HCT116 (cell line): ENCODE data around the gene TCEAL3. TPM values are rescaled to one million over a fixed set of nuclear protein-coding genes. Genes with fewer than 3 reads are reported as not detected.
"Not testable (repeated sequence)": the region's sequence is repeated elsewhere in the genome, so short reads cannot be mapped to it uniquely, and the experiment has no call there.

ENCODE experiments used
- ATAC-seq: fragments of 200-7000 bp; cut with Tn5 transposase; 2 replicates; pipeline ENCODE4 v1.9.1; 2020; ENCODE audit warnings: mild to moderate bottlenecking, moderate library complexity
- BruUV-seq: library from RNA; stranded (reverse); fragments of 400-500 nt; replicated peaks from 2 replicates; lab custom pipeline; 2021; lab: Mats Ljungman, UMichigan
- CTCF ChIA-PET: fragments of 300-600 bp; sonication (Branson Sonifier 250); formaldehyde crosslinking; loops from one replicate; lab custom pipeline; 2021; ENCODE audit warnings: antibody characterized with exemption; lab: Charles Lee
- POLR2A ChIA-PET: fragments of 300-600, 350-600 bp; sonication (Branson Sonifier 250); formaldehyde crosslinking; loops from one replicate; lab custom pipeline; 2021; ENCODE audit warnings: antibody characterized with exemption; lab: Charles Lee
- RAD21 ChIA-PET, 2 experiments: fragments of 300-600 bp; sonication (Branson Sonifier 250); formaldehyde crosslinking; loops; one replicate each; lab custom pipeline; 2023; ENCODE audit warnings: low total read pairs in 2 of 2; ENCODE audit not compliant: uncharacterized antibody in 2 of 2, unreplicated experiment in 2 of 2, low non-redundant PET in 1 of 2; lab: Charles Lee
- DNase-seq: peaks from one replicate; pipeline ENCODE4 v3.0.0-alpha.2; 2010; ENCODE audit warnings: low read depth, low spot score
- H2AFZ ChIP-seq: fragments of 200-600 bp; shearing (Covaris generic), sonication (generic); 2 replicates; pipeline ENCODE4 v1.6.1; 2017; ENCODE audit warnings: low read depth, mixed run types, mixed read lengths, antibody characterized with exemption, low read length; ENCODE audit not compliant: poor library complexity, severe bottlenecking
- H3K27ac ChIP-seq: 2 replicates; pipeline ENCODE4 v1.5.1; 2012; ENCODE audit warnings: low read depth, low read length
- H3K27me3 ChIP-seq: fragments of 200-600 bp; sonication (generic); 2 replicates; pipeline ENCODE4 v1.6.1; 2016; ENCODE audit warnings: mixed run types, low read length, mixed read lengths; ENCODE audit not compliant: insufficient read depth
- H3K36me3 ChIP-seq, 2 experiments: fragments of 200-500 bp in 1 of 2; fragments of 200-600 bp in 1 of 2; sonication (Bioruptor generic) in 1 of 2; sonication (generic) in 1 of 2; 2 replicates each; pipeline versions ENCODE4 v1.5.1 to v1.6.1; 2014 to 2016; ENCODE audit warnings: low read length in 2 of 2, inconsistent platforms in 1 of 2, mixed read lengths in 1 of 2, mixed run types in 1 of 2; ENCODE audit not compliant: insufficient read depth in 2 of 2, control insufficient read depth in 1 of 2
- H3K4me1 ChIP-seq, 2 experiments: fragments of 200-600 bp in 1 of 2; sonication (generic) in 1 of 2; 2 replicates each; pipeline versions ENCODE4 v1.5.1 to v1.6.1; 2012 to 2017; ENCODE audit warnings: low read length in 2 of 2, inconsistent platforms in 1 of 2, mild to moderate bottlenecking in 1 of 2, mixed read lengths in 1 of 2, mixed run types in 1 of 2, moderate library complexity in 1 of 2; ENCODE audit not compliant: insufficient read depth in 2 of 2, control insufficient read depth in 1 of 2
- H3K4me2 ChIP-seq: fragments of 200-600 bp; sonication (generic); 2 replicates; pipeline ENCODE4 v1.6.1; 2017; ENCODE audit warnings: mixed run types, low read length, mixed read lengths
- H3K4me3 ChIP-seq, 2 experiments: fragments of 200-600 bp in 1 of 2; sonication (generic) in 1 of 2; replicated peaks in 1 of 2; 2 replicates each; pipeline ENCODE4 v1.5.1; 2011 to 2016; ENCODE audit warnings: low read length in 2 of 2, control low read depth in 1 of 2, low read depth in 1 of 2, mild to moderate bottlenecking in 1 of 2, mixed read lengths in 1 of 2, mixed run types in 1 of 2
- H3K79me2 ChIP-seq: fragments of 200-600 bp; sonication (generic); 2 replicates; pipeline ENCODE4 v1.6.1; 2017; ENCODE audit warnings: mild to moderate bottlenecking, mixed run types, low read length, moderate library complexity, mixed read lengths; ENCODE audit not compliant: insufficient read depth
- H3K9ac ChIP-seq: fragments of 200-600 bp; sonication (generic); 2 replicates; pipeline ENCODE4 v1.6.1; 2016; ENCODE audit warnings: low read length, mixed read lengths
- H3K9me2 ChIP-seq: fragments of 200-600 bp; sonication (generic), shearing (Covaris generic); 2 replicates; pipeline ENCODE4 v1.6.1; 2017; ENCODE audit warnings: mixed run types, mild to moderate bottlenecking, moderate library complexity; ENCODE audit not compliant: insufficient read depth
- H3K9me3 ChIP-seq, 2 experiments: fragments of 200-500 bp in 1 of 2; fragments of 200-600 bp in 1 of 2; sonication (Bioruptor generic) in 1 of 2; sonication (generic) in 1 of 2; 2 replicates each; pipeline ENCODE4 v1.6.1; 2014 to 2017; ENCODE audit warnings: low read length in 2 of 2, mixed read lengths in 2 of 2, inconsistent platforms in 1 of 2, low read depth in 1 of 2, mild to moderate bottlenecking in 1 of 2, mixed run types in 1 of 2, moderate library complexity in 1 of 2; ENCODE audit not compliant: control insufficient read depth in 1 of 2, insufficient read depth in 1 of 2
- H4K20me1 ChIP-seq: fragments of 200-600 bp; sonication (generic), shearing (Covaris generic); 2 replicates; pipeline ENCODE4 v1.6.1; 2017; ENCODE audit warnings: mixed run types, mild to moderate bottlenecking, moderate library complexity; ENCODE audit not compliant: insufficient read depth
- ELF1 ChIP-seq: IDR thresholded peaks from 2 replicates; pipeline ENCODE4 v1.6.1; 2012; ENCODE audit warnings: low read depth, borderline replicate concordance
- FOSL1 ChIP-seq: IDR thresholded peaks from 2 replicates; pipeline ENCODE4 v1.6.1; 2012; ENCODE audit warnings: low read depth
- SP1 ChIP-seq: IDR thresholded peaks from 2 replicates; pipeline ENCODE4 v1.6.1; 2012; ENCODE audit warnings: low read depth
- ZNF274 ChIP-seq: fragments of 200-500 bp; sonication (Bioruptor generic); IDR thresholded peaks from 2 replicates; pipeline ENCODE4 v1.6.1; 2014; ENCODE audit warnings: mild to moderate bottlenecking, low read depth, low read length, inconsistent platforms
- intact Hi-C: fragments of 100-400 bp; cut with micrococcal nuclease; formaldehyde crosslinking; loops from 2 replicates; pipeline ENCODE4 v1.10.0; 2022
- total RNA-seq: library from RNA; stranded (reverse); gene quantifications from one replicate; pipeline ENCODE4 v1.2.1, GENCODE V29; 2021; ENCODE audit not compliant: unreplicated experiment
- TF ChIP-seq, protein P1 (sequence below): IDR thresholded peaks from 2 replicates; pipeline ENCODE4 v1.6.1; 2011; ENCODE audit warnings: mild to moderate bottlenecking, low read length, moderate library complexity; ENCODE audit not compliant: insufficient replicate concordance; ENCODE audit errors: extremely low read depth

TCEAL3 gene
- total RNA-seq, 1 experiment from 2014 or later = not detected

DNA sequence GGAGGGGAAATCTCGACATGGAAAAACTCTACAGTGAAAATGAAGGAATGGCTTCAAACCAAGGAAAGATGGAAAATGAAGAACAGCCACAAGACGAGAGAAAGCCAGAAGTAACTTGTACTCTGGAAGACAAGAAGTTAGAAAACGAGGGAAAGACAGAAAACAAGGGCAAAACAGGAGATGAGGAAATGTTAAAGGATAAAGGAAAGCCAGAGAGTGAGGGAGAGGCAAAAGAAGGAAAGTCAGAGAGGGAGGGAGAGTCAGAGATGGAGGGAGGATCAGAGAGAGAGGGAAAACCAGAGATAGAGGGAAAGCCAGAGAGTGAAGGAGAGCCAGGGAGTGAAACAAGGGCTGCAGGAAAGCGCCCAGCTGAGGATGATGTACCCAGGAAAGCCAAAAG is 21.1 kb upstream of the TCEAL3 start:
- Histone ChIP-seq H3K9me2 (no peaks in the 10 kb centered on the region), H3K27me3 (no peaks in the 10 kb centered on the region), H3K27ac (no peak overlapping the region), H3K79me2 (no peaks in the 10 kb centered on the region), H3K4me1 (peaks cover 0 to 4% of the 10 kb centered on the region in 2 experiments; a peak in 1 of 4 replicates), H3K4me3 (peak overlapping the region; percentile 68 to 69; a peak in 3 of 4 replicates), H2AFZ (no peak overlapping the region), H3K4me2 (peak overlapping the region; percentile 72), H3K36me3 (no peaks in the 10 kb centered on the region; a peak in 1 of 4 replicates), H3K9me3 (no peaks in the 10 kb centered on the region), H4K20me1 (no peaks in the 10 kb centered on the region), H3K9ac (no peak overlapping the region)
- CTCF ChIA-PET = no interaction called here
- BruUV-seq = no TSS peak
- POLR2A ChIA-PET = no interaction called here
- DNase-seq = no peak
- TF ChIP-seq SP1 (no peak), ELF1 (no peak), FOSL1 (no peak), ZNF274 (no peak)
- TF ChIP-seq, protein P1, sequence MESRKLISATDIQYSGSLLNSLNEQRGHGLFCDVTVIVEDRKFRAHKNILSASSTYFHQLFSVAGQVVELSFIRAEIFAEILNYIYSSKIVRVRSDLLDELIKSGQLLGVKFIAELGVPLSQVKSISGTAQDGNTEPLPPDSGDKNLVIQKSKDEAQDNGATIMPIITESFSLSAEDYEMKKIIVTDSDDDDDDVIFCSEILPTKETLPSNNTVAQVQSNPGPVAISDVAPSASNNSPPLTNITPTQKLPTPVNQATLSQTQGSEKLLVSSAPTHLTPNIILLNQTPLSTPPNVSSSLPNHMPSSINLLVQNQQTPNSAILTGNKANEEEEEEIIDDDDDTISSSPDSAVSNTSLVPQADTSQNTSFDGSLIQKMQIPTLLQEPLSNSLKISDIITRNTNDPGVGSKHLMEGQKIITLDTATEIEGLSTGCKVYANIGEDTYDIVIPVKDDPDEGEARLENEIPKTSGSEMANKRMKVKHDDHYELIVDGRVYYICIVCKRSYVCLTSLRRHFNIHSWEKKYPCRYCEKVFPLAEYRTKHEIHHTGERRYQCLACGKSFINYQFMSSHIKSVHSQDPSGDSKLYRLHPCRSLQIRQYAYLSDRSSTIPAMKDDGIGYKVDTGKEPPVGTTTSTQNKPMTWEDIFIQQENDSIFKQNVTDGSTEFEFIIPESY = no peak
- intact Hi-C loops = loop anchor here (10.0 kb wide), 1 partner anchor 88 kb away; no protein-coding TSS in a partner anchor
- no peak for ATAC-seq
- RAD21 ChIA-PET = no interaction called here

DNA sequence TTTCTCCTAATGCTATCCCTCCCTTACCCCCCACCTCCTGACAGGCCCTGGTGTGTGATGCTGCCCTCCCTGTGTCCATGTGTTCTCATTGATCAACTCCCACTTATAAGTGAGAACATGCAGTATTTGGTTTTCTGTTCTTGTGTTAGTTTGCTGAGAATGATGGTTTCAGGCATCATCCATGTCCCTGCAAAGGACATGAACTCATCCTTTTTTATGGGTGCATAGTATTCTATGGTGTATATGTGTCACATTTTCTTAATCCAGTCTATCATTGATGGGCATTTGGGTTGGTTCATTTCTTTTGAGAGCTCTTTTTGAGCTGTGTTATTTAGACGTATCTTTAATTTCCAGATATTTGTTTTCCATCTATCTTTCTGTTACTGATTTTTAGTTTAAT is 15.5 kb upstream of the TCEAL3 start:
- CTCF ChIA-PET = not testable (repeated sequence)

DNA sequence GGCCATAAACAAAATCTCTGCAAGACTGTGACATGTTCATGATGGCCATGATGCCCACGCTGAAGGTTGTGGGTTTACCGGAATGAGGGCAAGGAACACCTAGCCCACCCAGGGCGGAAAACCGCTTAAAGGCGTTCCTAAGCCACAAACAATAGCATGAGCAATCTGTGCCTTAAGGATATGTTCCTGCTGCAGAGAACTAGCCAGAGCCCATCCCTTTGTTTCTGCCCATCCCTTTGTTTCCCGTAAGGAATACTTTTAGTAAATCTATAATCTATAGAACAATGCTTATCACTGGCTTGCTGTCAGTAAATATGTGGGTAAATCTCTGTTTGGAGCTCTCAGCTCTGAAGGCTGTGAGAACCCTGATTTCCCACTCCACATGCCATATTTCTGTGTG is 12.6 kb upstream of the TCEAL3 start:
- H3K27ac ChIP-seq, H3K9me2 ChIP-seq, CTCF ChIA-PET, H4K20me1 ChIP-seq, H3K27me3 ChIP-seq, H2AFZ ChIP-seq, intact Hi-C loops, H3K4me2 ChIP-seq, POLR2A ChIA-PET, H3K9ac ChIP-seq, ATAC-seq, H3K9me3 ChIP-seq, DNase-seq, BruUV-seq, H3K79me2 ChIP-seq, H3K36me3 ChIP-seq, H3K4me3 ChIP-seq, RAD21 ChIA-PET, H3K4me1 ChIP-seq: not testable (repeated sequence)

More for the DNA sequence above, 15.5 kb upstream of the TCEAL3 start:
- POLR2A ChIA-PET, H3K27me3 ChIP-seq, H4K20me1 ChIP-seq, RAD21 ChIA-PET, H2AFZ ChIP-seq, H3K9me2 ChIP-seq, H3K27ac ChIP-seq, H3K4me1 ChIP-seq, H3K9ac ChIP-seq, BruUV-seq, DNase-seq, H3K4me3 ChIP-seq, H3K36me3 ChIP-seq, H3K79me2 ChIP-seq, ATAC-seq, intact Hi-C loops, H3K9me3 ChIP-seq, H3K4me2 ChIP-seq: not testable (repeated sequence)
